ENCODE results near the gene GABRD.

The GABRD gene

GRCh38 chr1:2030076-2030871 lies 11.1 kb downstream of the GABRD start:
- no peak overlapping the region for H3K27ac Mint-ChIP-seq
- no peak for DNase-seq (ENCODE audit: low spot score)
- H3K4me3 Mint-ChIP-seq, result no peak overlapping the region
- H3K36me3 Mint-ChIP-seq (ENCODE audit: low read depth), result no peaks in the 10 kb centered on the region
- H3K4me1 Mint-ChIP-seq (ENCODE audit: low read depth), result peaks cover 2% of the 10 kb centered on the region
- no peaks in the 10 kb centered on the region for H3K27me3 Mint-ChIP-seq (ENCODE audit: low read depth)
- no peaks in the 10 kb centered on the region for H3K9me3 Mint-ChIP-seq

DNA sequence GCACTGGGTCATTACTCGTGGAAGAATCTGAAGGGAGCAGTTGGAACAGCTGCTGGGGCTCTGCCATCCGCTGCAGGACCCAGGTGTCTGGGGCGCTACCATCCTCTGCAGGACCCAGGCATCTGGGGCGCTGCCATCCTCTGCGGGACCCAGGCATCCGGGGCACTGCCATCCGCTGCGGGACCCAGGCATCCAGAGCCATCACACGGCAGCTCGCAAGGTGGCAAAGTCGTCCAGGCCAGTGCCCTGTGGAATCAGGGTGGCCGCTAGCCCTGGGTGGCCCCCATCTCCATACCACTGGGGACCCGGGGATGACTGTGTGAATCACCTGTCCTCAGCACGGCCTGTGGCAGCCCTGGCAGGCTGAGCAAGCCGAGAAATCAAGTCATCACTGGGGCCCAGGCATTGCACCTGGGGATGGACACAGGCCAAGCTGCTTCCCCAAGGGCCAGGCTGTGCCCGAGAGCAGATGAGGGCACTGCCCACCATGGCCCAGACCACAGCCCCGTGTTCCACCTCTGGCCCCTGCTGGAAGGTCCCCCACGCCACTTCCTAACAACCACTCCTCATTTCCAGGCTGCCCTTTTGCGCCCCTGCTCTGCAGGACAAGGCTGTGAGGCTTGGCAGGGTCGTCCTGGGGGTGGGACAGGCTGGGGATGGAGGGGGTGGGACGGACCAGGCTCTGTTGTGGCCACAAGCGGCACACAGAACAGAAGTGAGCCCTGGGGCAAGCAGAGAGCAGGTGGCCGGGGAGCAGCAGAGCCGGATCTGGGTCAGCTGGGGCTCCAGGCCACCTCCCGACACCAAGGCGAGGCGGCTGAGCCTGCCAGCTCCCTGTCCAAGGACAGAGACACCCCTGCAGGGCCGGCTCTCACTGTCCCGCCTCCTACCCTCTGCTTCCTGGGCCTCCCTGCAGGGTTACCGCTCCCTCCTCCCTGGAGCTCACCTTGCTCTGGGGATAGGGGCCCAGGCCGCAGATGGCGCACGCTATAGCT lies 12.7 kb downstream of the GABRD start:
- Mint-ChIP-seq H3K27me3 (ENCODE audit: low read depth) (no peaks in the 10 kb centered on the region), H3K4me1 (ENCODE audit: low read depth) (no peaks in the 10 kb centered on the region), H3K36me3 (ENCODE audit: low read depth) (no peaks in the 10 kb centered on the region), H3K4me3 (no peak overlapping the region), H3K27ac (no peak overlapping the region), H3K9me3 (no peaks in the 10 kb centered on the region)
- DNase-seq (ENCODE audit: low spot score), result no peak

GRCh38 chr1:2032737-2033136 lies 13.6 kb downstream of the GABRD start:
- Mint-ChIP-seq H3K27me3 (ENCODE audit: low read depth) (no peaks in the 10 kb centered on the region), H3K9me3 (no peaks in the 10 kb centered on the region), H3K4me3 (no peak overlapping the region), H3K4me1 (ENCODE audit: low read depth) (no peaks in the 10 kb centered on the region), H3K27ac (no peak overlapping the region), H3K36me3 (ENCODE audit: low read depth) (no peaks in the 10 kb centered on the region)
- DNase-seq (ENCODE audit: low spot score), result no peak

- Mint-ChIP-seq H3K27me3 (ENCODE audit: low read depth) (no peaks in the 10 kb centered on the region), H3K36me3 (ENCODE audit: low read depth) (no peaks in the 10 kb centered on the region), H3K4me3 (no peak overlapping the region), H3K27ac (no peak overlapping the region), H3K9me3 (no peaks in the 10 kb centered on the region), H3K4me1 (ENCODE audit: low read depth) (no peaks in the 10 kb centered on the region)
- DNase-seq (ENCODE audit: low spot score), result no peak
Measured at GRCh38 chr1:2033165-2033564, 14.0 kb downstream of the GABRD start.

- no peaks in the 10 kb centered on the region for H3K36me3 Mint-ChIP-seq (ENCODE audit: low read depth)
- no peaks in the 10 kb centered on the region for H3K27me3 Mint-ChIP-seq (ENCODE audit: low read depth)
- H3K4me3 Mint-ChIP-seq, result no peak overlapping the region
- no peaks in the 10 kb centered on the region for H3K4me1 Mint-ChIP-seq (ENCODE audit: low read depth)
- no peaks in the 10 kb centered on the region for H3K9me3 Mint-ChIP-seq
- H3K27ac Mint-ChIP-seq, result no peak overlapping the region
- DNase-seq (ENCODE audit: low spot score), result no peak
Measured at GRCh38 chr1:2036287-2036686, 17.1 kb downstream of the GABRD start.

- Mint-ChIP-seq H3K36me3 (ENCODE audit: low read depth) (no peaks in the 10 kb centered on the region), H3K27ac (no peak overlapping the region), H3K9me3 (no peaks in the 10 kb centered on the region), H3K4me1 (ENCODE audit: low read depth) (no peaks in the 10 kb centered on the region), H3K4me3 (no peak overlapping the region), H3K27me3 (ENCODE audit: low read depth) (no peaks in the 10 kb centered on the region)
- no peak for DNase-seq (ENCODE audit: low spot score)
Measured at GRCh38 chr1:2037314-2037979, 18.3 kb downstream of the GABRD start.

- Mint-ChIP-seq H3K27me3 (ENCODE audit: low read depth) (no peaks in the 10 kb centered on the region), H3K4me3 (no peak overlapping the region), H3K36me3 (ENCODE audit: low read depth) (no peaks in the 10 kb centered on the region), H3K4me1 (ENCODE audit: low read depth) (no peaks in the 10 kb centered on the region), H3K27ac (no peak overlapping the region), H3K9me3 (no peaks in the 10 kb centered on the region)
- no peak for DNase-seq (ENCODE audit: low spot score)
Measured at GRCh38 chr1:2038229-2038628, 19.1 kb downstream of the GABRD start.

- no peaks in the 10 kb centered on the region for H3K9me3 Mint-ChIP-seq
- H3K27ac Mint-ChIP-seq, result no peak overlapping the region
- no peak for DNase-seq (ENCODE audit: low spot score)
- H3K36me3 Mint-ChIP-seq (ENCODE audit: low read depth), result no peaks in the 10 kb centered on the region
- no peak overlapping the region for H3K4me3 Mint-ChIP-seq
- no peaks in the 10 kb centered on the region for H3K4me1 Mint-ChIP-seq (ENCODE audit: low read depth)
- peaks cover 2% of the 10 kb centered on the region for H3K27me3 Mint-ChIP-seq (ENCODE audit: low read depth)
Measured at GRCh38 chr1:2039251-2039650, 20.1 kb downstream of the GABRD start.

DNA sequence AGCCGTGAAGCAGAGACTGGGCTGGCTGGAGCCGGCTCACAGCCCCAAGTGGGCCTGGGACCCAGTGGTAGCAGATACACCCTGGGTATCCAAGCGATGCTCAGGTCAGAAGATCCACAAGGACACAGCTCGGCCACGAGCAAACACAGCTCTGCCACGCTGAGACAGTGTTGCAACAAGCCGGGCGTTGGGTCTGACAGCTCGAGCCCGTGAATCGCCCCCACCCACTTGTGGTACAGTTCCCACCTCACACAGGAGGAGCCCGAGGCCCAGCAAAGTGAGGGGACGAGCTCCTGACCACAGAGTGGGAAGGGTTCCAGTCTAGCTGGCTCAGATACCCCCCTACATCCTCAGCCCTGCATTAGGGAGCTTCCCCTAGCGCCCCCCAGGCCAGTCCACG lies 22.2 kb downstream of the GABRD start:
- DNase-seq (ENCODE audit: low spot score), result no peak
- H3K4me3 Mint-ChIP-seq, result no peak overlapping the region
- H3K27me3 Mint-ChIP-seq (ENCODE audit: low read depth), result peaks cover 13% of the 10 kb centered on the region
- H3K36me3 Mint-ChIP-seq (ENCODE audit: low read depth), result no peaks in the 10 kb centered on the region
- no peak overlapping the region for H3K27ac Mint-ChIP-seq
- H3K9me3 Mint-ChIP-seq, result no peaks in the 10 kb centered on the region
- H3K4me1 Mint-ChIP-seq (ENCODE audit: low read depth), result peaks cover 2% of the 10 kb centered on the region

DNA sequence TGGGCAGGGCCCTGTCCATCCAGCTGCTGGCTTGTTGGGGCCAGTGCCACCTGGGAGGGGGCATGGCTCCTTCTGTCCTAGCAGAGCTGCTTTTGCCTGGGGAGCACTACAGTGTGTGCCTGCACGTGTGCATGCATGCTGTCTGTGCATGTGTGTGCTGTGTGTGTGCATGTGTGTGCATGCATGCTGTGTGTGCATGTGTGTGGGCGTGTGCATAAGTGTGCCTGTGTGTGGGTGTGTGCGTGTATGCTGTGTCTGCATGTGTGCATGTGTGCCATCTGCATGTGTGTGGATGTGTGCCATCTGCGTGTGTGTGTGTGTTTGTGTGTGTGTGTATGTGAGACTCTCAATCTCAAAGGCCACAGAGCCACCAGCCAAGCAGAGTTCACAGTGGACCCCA lies 22.7 kb downstream of the GABRD start:
- Mint-ChIP-seq H3K36me3 (ENCODE audit: low read depth) (no peaks in the 10 kb centered on the region), H3K27me3 (ENCODE audit: low read depth) (peaks cover 15% of the 10 kb centered on the region), H3K9me3 (no peaks in the 10 kb centered on the region), H3K27ac (no peak overlapping the region), H3K4me3 (no peak overlapping the region), H3K4me1 (ENCODE audit: low read depth) (peaks cover 2% of the 10 kb centered on the region)
- no peak for DNase-seq (ENCODE audit: low spot score)

GRCh38 chr1:2042830-2043773 lies 24.0 kb downstream of the GABRD start:
- H3K9me3 Mint-ChIP-seq, result no peaks in the 10 kb centered on the region
- no peak overlapping the region for H3K27ac Mint-ChIP-seq
- H3K4me3 Mint-ChIP-seq, result no peak overlapping the region

DNA sequence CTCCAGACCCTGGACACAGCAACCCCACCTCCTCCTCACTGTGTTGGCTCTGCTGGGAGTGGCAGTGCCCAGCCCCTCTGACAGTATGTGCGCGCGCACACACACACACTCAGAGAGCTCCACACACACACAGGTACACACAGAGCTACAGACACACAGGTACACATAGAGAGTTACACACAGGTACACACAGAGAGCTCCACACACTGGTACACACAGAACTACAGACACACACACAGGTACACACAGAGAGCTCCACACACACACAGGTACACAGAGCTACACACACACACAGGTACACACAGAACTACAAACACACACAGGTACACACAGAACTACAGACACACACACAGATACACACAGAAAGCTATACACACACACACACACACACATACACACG lies 24.7 kb downstream of the GABRD start:
- no peak overlapping the region for H3K27ac Mint-ChIP-seq
- no peaks in the 10 kb centered on the region for H3K9me3 Mint-ChIP-seq

More at GRCh38 chr1:2042830-2043773, 24.0 kb downstream of the GABRD start:
- Mint-ChIP-seq H3K27me3 (ENCODE audit: low read depth) (peaks cover 19% of the 10 kb centered on the region), H3K4me1 (ENCODE audit: low read depth) (peaks cover 2% of the 10 kb centered on the region), H3K36me3 (ENCODE audit: low read depth) (no peaks in the 10 kb centered on the region)
- no peak for DNase-seq (ENCODE audit: low spot score)

More for the DNA sequence above, 24.7 kb downstream of the GABRD start:
- Mint-ChIP-seq H3K36me3 (ENCODE audit: low read depth) (no peaks in the 10 kb centered on the region), H3K4me3 (peak overlapping the region; percentile 22), H3K27me3 (ENCODE audit: low read depth) (peaks cover 27% of the 10 kb centered on the region), H3K4me1 (ENCODE audit: low read depth) (peaks cover 3% of the 10 kb centered on the region)
- no peak for DNase-seq (ENCODE audit: low spot score)

All from T-helper 2 cell treated with Interferon-gamma antibody and Interleukin-4, amounts not matched to agents 5 μg/mL and 100 μg/mL, for 36 hours (primary cell).